Effector memory CD4-positive, alpha-beta T cell (primary cell): ENCODE results near the gene EPN1.

Experiments
- DNase-seq, 3 donors: peaks; one replicate each; pipeline ENCODE4 v3.0.0-alpha.2; 2020
- H3K27ac ChIP-seq: 2 replicates; pipeline ENCODE4 v1.7.0; 2013; ENCODE audit warnings: mild to moderate bottlenecking, low read length, moderate library complexity; ENCODE audit not compliant: insufficient read depth, poor library complexity, severe bottlenecking
- H3K27me3 ChIP-seq: replicated peaks from 2 replicates; pipeline ENCODE4 v1.7.0; 2013; ENCODE audit warnings: mild to moderate bottlenecking, low read length; ENCODE audit not compliant: insufficient read depth, control insufficient read depth, poor library complexity, severe bottlenecking
- H3K36me3 ChIP-seq: 2 replicates; pipeline ENCODE4 v1.7.0; 2013; ENCODE audit warnings: mild to moderate bottlenecking, low read length, moderate library complexity; ENCODE audit not compliant: control insufficient read depth, insufficient read depth
- H3K4me1 ChIP-seq: 2 replicates; pipeline ENCODE4 v1.7.0; 2013; ENCODE audit warnings: low read length, mild to moderate bottlenecking; ENCODE audit not compliant: control insufficient read depth, insufficient read depth, poor library complexity, severe bottlenecking
- H3K4me3 ChIP-seq: 2 replicates; pipeline ENCODE4 v1.7.0; 2013; ENCODE audit warnings: low read length, low read depth, mild to moderate bottlenecking; ENCODE audit not compliant: insufficient read depth, poor library complexity, severe bottlenecking
- H3K9me3 ChIP-seq: 2 replicates; pipeline ENCODE4 v1.7.0; 2013; ENCODE audit warnings: mild to moderate bottlenecking, low read length, moderate library complexity; ENCODE audit not compliant: control insufficient read depth

EPN1 gene

GRCh38 chr19:55660991-55661390 is 14.0 kb upstream of the EPN1 start:
- Histone ChIP-seq H3K9me3 (no peaks in the 10 kb centered on the region), H3K27me3 (no peaks in the 10 kb centered on the region), H3K36me3 (peaks cover 70% of the 10 kb centered on the region), H3K4me3 (no peak overlapping the region), H3K4me1 (peaks cover 39% of the 10 kb centered on the region), H3K27ac (no peak overlapping the region)
- no peak for DNase-seq

GRCh38 chr19:55661826-55662225 is 13.2 kb upstream of the EPN1 start:
- no peak for DNase-seq
- Histone ChIP-seq H3K4me3 (no peak overlapping the region), H3K4me1 (peaks cover 31% of the 10 kb centered on the region), H3K9me3 (no peaks in the 10 kb centered on the region), H3K27me3 (no peaks in the 10 kb centered on the region), H3K27ac (no peak overlapping the region), H3K36me3 (peaks cover 79% of the 10 kb centered on the region)

- Histone ChIP-seq H3K36me3 (peaks cover 93% of the 10 kb centered on the region), H3K4me3 (no peak overlapping the region)
Measured at GRCh38 chr19:55663846-55664536, 11.0 kb upstream of the EPN1 start.

GRCh38 chr19:55666343-55667005 is 8.6 kb upstream of the EPN1 start:
- H3K4me3 ChIP-seq: no peak overlapping the region
- H3K27me3 ChIP-seq: no peaks in the 10 kb centered on the region
- H3K4me1 ChIP-seq: no peaks in the 10 kb centered on the region
- H3K36me3 ChIP-seq: peaks cover 92% of the 10 kb centered on the region
- H3K9me3 ChIP-seq: no peaks in the 10 kb centered on the region
- DNase-seq: no peak
- no peak overlapping the region for H3K27ac ChIP-seq

More at GRCh38 chr19:55663846-55664536, 11.0 kb upstream of the EPN1 start:
- Histone ChIP-seq H3K27ac (no peak overlapping the region), H3K9me3 (no peaks in the 10 kb centered on the region), H3K27me3 (no peaks in the 10 kb centered on the region), H3K4me1 (peaks cover 9% of the 10 kb centered on the region)
- no peak for DNase-seq

GRCh38 chr19:55667006-55667381 is 8.0 kb upstream of the EPN1 start:
- H3K36me3 ChIP-seq: peaks cover 86% of the 10 kb centered on the region
- no peaks in the 10 kb centered on the region for H3K4me1 ChIP-seq
- no peaks in the 10 kb centered on the region for H3K9me3 ChIP-seq
- DNase-seq: no peak
- H3K27ac ChIP-seq: no peak overlapping the region
- H3K4me3 ChIP-seq: no peak overlapping the region
- H3K27me3 ChIP-seq: no peaks in the 10 kb centered on the region

- Histone ChIP-seq H3K9me3 (no peaks in the 10 kb centered on the region), H3K4me3 (no peak overlapping the region), H3K27me3 (no peaks in the 10 kb centered on the region), H3K27ac (no peak overlapping the region), H3K4me1 (no peaks in the 10 kb centered on the region), H3K36me3 (peaks cover 81% of the 10 kb centered on the region)
- no peak for DNase-seq
Measured at GRCh38 chr19:55667511-55667910, 7.5 kb upstream of the EPN1 start.

GRCh38 chr19:55667958-55668357 is 7.1 kb upstream of the EPN1 start:
- DNase-seq: no peak
- H3K4me1 ChIP-seq: no peaks in the 10 kb centered on the region
- no peak overlapping the region for H3K4me3 ChIP-seq
- no peaks in the 10 kb centered on the region for H3K9me3 ChIP-seq
- no peaks in the 10 kb centered on the region for H3K27me3 ChIP-seq
- H3K27ac ChIP-seq: no peak overlapping the region
- H3K36me3 ChIP-seq: peaks cover 78% of the 10 kb centered on the region

GRCh38 chr19:55668603-55669348 is 6.2 kb upstream of the EPN1 start:
- Histone ChIP-seq H3K27me3 (no peaks in the 10 kb centered on the region), H3K4me1 (no peaks in the 10 kb centered on the region), H3K9me3 (no peaks in the 10 kb centered on the region), H3K36me3 (peaks cover 77% of the 10 kb centered on the region), H3K27ac (no peak overlapping the region), H3K4me3 (no peak overlapping the region)
- DNase-seq: no peak

- H3K9me3 ChIP-seq: no peaks in the 10 kb centered on the region
- no peaks in the 10 kb centered on the region for H3K27me3 ChIP-seq
- peaks cover 4% of the 10 kb centered on the region for H3K4me1 ChIP-seq
- no peak for DNase-seq
- H3K36me3 ChIP-seq: peaks cover 69% of the 10 kb centered on the region
- no peak overlapping the region for H3K4me3 ChIP-seq
- no peak overlapping the region for H3K27ac ChIP-seq
Measured at GRCh38 chr19:55669418-55670279, 5.4 kb upstream of the EPN1 start.
